Activated gamma-delta T cell treated with Interleukin-2 at 50 U/mL for 16 hours (primary cell): ENCODE data around the gene TOMM40.
"Not testable (repeated sequence)": the region's sequence is repeated elsewhere in the genome, so short reads cannot be mapped to it uniquely, and the experiment has no call there.

ENCODE experiments used
- DNase-seq: peaks from one replicate; pipeline ENCODE4 v3.0.0-alpha.2; 2020

The TOMM40 gene

GRCh38 chr19:44891016-44891882 is at the start of gene TOMM40:
TOMM40 (plus strand) TSS chr19:44891254; CDS start chr19:44891416, 162 bp downstream.
- DNase-seq: peak; percentile 100

- no peak for DNase-seq
Observed at GRCh38 chr19:44845286-44845611, 45.8 kb upstream of the TOMM40 start.

GRCh38 chr19:44845612-44846454 is 45.2 kb upstream of the TOMM40 start, which contains the start of gene NECTIN2:
NECTIN2 (plus strand) TSS chr19:44846297; CDS start chr19:44846526, 229 bp downstream.
- DNase-seq: peak; percentile 61

DNA sequence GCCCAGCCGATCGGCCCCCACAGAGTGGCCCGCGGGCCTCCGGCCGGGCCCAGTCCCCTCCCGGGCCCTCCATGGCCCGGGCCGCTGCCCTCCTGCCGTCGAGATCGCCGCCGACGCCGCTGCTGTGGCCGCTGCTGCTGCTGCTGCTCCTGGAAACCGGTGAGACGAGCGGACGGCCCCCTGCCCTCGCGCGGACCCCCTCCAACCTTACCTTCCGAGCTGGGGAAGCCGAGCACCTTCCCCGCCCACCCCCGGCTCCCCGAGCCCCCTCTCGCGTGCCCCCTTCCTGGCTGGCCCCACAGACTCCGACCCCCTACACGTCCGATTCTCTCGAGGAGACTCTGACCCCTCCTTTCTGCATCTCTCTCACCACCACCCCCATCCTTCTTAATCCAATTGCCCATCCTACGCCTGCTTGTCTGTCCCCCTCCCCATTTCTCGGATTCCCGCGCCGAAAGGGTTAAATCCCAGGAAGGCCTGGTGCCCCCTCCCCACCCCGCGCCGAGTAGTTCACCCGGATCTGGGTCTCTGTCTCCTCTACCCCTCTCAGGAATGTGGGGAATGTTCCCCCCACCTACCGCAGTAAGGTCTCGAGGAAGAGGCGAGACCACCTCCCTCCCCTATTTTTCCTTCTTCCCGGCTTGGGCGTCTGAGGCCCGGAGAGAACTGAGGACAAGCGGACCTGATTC is 44.5 kb upstream of the TOMM40 start:
- no peak for DNase-seq

GRCh38 chr19:44847144-44848035 is 43.7 kb upstream of the TOMM40 start:
- no peak for DNase-seq

GRCh38 chr19:44848036-44848811 is 42.8 kb upstream of the TOMM40 start:
- no peak for DNase-seq

DNA sequence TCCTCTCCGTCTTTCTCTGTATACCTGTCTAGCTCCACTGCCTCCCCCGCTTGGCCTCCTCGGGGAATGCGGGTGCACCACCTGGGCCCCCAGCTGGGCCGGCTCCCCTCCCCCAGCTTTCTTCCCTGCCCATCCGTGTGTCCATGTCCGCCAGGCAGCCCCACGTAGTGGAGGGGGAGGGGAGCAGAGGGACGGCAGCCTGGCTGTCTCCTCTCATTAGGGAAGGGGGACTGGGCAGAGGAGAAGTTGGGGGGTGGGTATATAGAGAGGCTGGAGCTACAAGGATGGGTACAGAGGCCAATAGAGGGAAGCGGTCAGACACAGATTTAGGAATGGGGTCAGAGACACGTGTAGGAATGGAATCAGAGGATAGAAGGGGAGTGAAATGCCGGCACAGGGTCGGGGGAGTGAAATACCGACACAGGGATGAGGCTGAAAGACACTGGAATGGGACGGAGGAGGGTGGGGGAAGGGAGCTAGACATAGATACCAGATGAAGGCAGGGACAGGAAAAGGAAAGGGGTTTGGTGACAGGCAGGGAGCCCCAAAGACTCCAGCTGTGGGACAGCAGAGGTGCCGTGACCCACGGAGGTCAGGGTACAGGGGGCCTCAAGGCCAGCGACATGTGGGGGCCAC is 42.1 kb upstream of the TOMM40 start:
- no peak for DNase-seq

- DNase-seq: no peak
Observed at GRCh38 chr19:44850641-44851109, 40.4 kb upstream of the TOMM40 start.

GRCh38 chr19:44851427-44851826 is 39.6 kb upstream of the TOMM40 start:
- no peak for DNase-seq

- no peak for DNase-seq
Observed at GRCh38 chr19:44855606-44856005, 35.4 kb upstream of the TOMM40 start.

DNA sequence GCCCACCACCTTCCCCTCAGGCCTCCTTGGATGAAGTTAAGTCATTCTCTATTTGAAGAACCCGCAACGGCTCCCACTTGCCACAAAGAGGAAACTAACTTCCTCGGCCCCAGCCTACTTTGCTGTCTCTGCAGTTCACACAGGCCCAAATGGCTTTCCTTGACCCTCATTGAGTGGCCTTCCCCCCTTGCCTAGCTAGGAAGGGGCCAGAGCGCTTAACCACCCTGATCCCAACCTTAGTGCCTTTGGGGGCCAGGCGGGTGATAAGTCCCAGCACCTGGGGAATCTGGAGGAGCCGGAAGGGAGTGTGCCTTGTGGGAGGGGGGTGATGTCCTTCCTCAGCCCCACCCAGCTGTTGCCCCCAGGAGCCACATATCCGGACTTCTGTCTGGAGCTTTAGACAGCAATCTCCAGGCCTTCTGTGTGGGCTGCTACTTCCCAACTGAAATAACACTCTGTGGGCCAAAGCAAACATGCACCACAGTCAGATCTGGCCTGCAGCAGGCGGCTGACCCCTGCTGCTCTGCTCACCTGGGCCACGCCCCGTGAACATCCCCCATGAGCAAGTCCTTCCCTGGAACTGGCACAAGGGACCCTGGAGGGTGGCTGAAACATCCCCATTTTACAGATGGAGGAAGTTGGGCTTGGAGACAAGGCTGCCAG is 34.5 kb upstream of the TOMM40 start:
- no peak for DNase-seq

DNA sequence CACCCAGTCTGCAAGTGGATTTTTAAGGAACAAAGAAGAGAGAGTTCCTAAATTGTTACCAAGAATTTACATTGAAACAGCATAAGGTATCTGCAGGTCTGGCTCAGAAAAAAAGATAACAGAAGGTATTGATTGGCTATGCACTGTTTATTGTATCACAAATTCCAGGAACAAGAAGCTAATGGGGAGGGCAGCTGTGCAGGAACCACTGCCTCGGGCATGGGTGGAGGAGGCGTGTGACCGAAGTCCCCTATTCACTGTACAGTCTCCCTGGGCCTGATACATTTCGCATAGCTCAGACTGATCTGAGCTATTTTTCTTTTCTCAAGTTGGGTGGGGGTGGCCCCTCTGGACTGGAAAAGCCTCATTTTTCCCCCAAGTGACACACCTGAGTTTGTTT is 33.2 kb upstream of the TOMM40 start:
- no peak for DNase-seq

- DNase-seq: not testable (repeated sequence)
Observed at GRCh38 chr19:44861576-44861975, 29.5 kb upstream of the TOMM40 start.

DNA sequence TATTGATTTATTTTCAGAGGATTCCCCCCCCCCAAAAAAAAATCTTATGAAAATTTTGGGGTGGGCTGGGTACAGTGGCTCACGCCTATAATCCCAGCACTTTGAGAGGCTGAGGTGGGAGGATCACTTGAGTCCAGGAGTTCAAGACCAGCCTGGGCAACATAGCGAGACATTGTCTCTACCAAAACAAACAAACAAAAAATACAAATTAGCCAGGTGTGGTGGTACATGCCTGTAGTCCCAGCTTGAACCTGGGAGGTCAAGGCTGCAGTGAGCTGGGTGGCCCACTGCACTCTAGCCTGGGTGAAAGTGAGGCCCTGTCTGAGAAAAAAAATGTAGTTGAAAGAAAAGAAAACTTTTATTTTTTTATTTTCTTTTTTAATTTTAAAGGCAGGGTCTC is 27.1 kb upstream of the TOMM40 start:
- no peak for DNase-seq

- no peak for DNase-seq
Observed at GRCh38 chr19:44865196-44865767, 25.8 kb upstream of the TOMM40 start.

- DNase-seq: no peak
Observed at GRCh38 chr19:44866664-44867063, 24.4 kb upstream of the TOMM40 start.

DNA sequence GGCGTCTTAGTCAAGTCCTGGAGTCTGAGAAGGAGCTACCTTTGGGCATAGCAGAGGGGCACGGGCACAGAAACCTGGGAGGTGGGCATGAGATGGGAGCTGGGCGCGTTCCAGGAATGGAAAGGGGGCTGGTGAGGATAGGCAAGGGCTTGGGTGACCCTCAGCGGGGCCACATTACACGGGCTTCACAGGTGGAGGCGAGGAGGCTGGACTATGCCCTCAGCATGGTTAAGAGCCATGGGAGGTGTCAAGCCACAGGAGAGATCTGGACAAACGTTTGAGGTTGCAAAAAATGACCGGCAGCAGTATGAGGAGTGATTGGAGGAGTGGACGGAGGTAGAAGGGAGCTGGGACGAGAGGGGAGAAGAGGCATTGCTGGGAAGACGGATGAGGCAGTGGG is 23.5 kb upstream of the TOMM40 start:
- no peak for DNase-seq

GRCh38 chr19:44869733-44870470 is 21.2 kb upstream of the TOMM40 start:
- DNase-seq: no peak

DNA sequence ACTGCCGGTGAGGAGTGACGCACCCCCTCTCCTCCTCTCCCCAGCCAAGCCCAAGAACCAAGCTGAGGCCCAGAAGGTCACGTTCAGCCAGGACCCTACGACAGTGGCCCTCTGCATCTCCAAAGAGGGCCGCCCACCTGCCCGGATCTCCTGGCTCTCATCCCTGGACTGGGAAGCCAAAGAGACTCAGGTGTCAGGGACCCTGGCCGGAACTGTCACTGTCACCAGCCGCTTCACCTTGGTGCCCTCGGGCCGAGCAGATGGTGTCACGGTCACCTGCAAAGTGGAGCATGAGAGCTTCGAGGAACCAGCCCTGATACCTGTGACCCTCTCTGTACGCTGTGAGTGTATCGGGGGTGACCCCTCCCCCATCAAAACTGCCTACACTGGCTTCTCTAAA is 19.2 kb upstream of the TOMM40 start:
- DNase-seq: no peak
